Iris pigment epithelial cell (primary cell): Measurements from ENCODE around the gene TMEM171.
A peak's percentile ranks its signal among the peaks of the same experiment; 100 is the strongest.

Experiments
- DNase-seq: peaks from one replicate; pipeline ENCODE4 v3.0.0-alpha.2; 2011; ENCODE audit warnings: low read depth

Gene TMEM171

DNA sequence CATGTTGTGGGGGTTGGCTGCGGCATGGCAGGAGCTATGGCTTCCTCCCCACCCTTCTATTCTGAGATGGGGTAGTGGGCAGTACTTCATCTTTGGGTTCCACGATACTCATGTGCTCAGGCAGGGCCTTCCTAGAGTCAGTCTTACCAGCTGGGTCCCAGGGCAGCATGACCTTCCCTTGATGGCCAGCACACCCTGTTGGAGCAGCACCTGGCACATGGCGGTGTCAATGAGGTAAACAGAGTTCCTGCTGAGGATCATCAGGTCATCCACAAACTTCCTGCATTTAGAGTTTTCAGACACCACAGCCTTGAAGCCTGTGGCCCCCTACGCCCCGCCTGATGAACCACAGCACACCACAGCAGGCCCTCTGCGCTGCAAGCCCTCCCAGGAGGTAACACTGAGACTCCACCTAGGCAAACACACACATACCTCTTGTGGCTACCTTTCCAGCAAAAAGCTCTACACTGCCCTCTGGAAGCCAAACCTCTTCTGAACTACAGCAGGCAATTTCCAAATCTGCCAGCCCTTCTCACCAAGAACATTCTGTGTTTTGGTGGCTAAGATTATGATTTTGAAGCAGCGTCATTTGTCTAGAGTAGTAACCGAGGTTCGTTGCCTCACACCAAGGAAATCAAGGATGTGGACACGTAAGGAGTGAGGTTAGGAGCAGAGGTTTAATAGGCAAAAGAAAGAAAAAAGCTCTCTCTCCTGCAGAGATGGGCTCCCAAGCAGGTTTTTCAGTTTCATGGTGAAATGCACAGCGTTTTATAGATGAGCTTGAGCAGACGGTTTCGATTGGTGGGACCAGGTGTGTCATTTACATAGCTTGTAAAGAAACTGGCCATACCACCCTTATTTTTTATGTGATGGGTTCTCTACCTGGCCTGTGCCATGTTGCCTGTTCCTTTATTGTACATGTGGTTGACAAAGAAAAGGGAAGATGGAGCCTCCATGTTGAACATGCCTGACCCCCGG is 32.3 kb downstream of the TMEM171 start:
- no peak for DNase-seq

- DNase-seq: no peak
Measured at GRCh38 chr5:73153513-73153912, 33.1 kb downstream of the TMEM171 start.

DNA sequence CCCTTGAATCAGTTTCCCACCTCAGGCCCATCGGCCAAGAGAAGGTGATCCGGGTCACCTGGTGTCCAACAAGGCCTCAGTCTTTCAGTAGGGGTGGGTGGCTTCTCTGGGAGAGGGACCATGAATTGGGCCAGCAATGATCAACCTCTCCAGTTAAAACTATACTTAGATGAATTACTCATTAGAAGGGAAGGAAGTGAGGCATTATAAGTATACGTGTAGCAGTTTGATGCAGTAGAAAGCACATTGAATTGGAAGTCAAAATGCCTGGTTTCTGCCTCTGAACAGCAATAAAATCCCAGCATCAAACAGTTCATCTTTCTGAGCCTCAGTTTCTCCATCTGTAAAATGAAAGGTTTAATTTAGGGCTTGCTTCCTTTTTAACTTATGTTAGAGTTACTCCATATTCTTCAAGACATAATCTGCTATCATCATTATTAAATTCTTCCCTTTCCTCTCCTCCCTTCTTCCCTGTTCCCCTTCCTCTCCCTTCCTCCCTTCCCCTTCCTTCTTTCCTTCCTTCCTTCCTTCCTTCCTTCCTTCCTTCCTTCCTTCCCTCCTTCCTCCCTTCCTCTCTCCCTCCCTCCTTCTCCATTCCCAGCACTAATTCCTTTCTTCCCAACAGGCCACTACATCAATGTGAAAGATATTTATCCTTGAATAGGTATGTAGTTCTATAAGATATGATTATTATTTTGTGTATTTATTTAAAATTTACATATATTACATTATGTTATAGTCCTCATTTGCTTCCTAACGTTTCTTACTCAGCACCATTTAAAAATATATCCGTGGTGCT is 34.0 kb downstream of the TMEM171 start:
- no peak for DNase-seq

- DNase-seq: no peak
Measured at GRCh38 chr5:73155271-73156222, 35.2 kb downstream of the TMEM171 start.

DNA sequence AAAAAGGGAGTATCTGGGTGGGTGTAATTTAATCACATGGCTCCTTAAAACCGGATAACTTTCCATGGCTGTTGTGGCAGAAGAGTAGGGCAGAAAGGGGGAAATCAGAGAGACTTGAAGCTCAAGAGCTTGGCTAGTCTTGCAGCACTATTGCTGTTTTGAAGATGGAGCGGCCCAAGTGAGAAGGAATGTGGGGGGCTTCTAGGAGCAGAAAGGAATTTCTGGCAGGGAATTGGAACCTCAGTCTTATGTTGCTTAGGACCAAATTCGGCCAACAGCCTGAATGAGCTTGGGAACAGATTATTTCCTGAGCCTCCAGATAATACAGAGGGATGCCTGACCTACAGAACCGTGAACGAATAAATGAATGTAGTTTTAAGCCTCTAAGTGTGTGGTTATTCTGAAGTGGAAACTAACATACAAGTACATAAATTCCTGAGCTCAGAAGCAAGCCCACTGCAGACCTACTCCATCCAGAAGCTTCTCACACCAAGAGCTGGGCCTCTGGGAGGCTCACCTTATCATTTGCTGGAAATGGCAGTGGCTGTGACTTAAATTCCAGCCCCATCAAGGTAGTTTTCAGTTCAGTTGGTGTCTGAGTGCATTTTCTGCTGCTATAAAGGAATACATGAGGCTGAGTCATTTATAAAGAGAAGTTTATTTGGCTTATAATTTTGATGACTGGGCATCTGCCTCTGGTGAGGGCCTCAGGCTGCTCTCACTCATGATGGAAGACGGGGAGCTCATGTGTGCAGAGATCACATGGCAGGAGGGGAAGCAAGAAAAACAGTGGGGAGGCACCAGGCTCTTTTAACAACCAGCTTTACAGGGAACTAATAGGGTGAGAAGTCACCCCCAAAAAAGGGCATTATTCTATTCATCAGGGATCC is 37.3 kb downstream of the TMEM171 start:
- no peak for DNase-seq

DNA sequence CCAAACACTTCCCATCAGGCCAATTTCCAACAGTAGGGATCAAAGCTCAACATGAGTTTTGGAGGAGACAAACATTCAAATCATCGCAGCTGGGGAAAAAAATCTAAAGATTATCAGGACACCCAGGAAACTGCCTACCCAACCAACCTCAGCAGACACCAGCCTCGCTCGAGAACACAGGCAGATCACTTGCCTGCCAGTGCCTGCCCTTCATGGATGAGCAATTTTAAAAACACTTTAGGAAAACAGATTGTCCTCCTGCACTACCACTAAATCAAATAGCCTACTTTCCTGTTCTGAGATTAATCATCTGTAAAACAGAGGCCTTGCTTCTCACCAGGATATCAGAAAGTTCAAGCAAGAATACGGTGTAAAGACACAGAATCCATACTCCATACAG is 37.9 kb downstream of the TMEM171 start:
- no peak for DNase-seq

DNA sequence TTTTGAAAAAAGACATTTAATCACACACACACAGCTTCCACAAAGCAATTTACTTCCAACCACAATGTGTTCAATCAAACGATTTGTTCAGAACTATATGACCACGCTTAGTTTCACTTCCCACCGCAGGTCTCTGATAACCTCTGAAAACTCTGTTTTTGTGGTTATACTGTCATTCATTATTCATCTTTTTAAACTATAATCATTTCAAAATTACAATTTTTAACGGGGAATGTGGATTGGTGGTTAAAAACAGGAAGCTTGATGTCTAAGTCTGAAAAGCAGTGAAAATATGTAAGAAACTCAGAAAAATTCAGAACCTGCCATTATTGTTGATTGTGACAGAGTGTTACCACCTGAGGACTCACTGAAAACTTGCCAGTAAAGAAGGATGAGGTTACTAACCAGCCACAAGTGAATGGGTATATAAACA is 39.9 kb downstream of the TMEM171 start:
- peak; percentile 14 for DNase-seq

DNA sequence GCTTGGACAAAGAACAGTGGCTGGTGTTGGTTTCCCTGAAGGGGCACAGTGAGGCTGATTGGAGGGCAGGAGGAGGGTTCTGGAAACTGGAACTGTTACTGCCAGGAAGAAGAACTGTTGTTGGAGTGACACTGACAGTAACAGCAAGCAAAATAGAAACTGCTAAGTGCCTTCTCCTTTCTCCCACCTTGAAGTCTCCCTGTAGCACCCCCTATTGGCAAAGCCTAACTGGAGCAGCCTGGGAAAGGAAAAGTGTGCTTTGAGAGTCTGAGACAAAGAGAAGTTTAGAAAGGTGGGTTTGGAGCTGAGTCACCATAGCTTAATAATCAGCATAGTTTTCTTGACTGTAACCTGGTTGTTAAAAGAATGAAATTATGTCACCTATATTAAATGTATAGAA is 50.1 kb downstream of the TMEM171 start:
- DNase-seq: peak; percentile 23

DNA sequence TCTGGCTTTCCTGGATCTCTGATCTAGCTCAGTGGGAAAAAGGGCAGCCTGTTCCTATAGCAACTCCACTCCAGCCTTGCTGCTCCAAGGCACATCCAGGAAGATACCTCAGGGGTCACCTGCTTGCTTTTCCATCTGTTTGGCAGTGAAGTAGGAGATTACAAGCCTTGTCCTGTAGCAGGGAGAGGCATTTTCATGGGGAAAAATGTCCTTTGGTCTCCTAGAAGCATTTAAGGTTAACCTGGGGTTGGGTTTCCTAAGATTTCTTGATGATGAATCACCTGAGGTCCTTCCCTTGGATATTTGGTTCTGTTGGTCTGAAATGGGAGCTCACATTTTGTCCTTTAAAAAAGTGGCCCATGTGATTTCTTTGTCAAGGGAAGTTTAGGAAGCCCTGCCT is 51.1 kb downstream of the TMEM171 start:
- no peak for DNase-seq

GRCh38 chr5:73172951-73173350 is 52.6 kb downstream of the TMEM171 start, which contains the start of gene TMEM174:
Gene TMEM174, plus strand, starts transcription at chr5:73173193. Its CDS starts 51 bp downstream, at chr5:73173244.
- no peak for DNase-seq

- DNase-seq: no peak
Measured at GRCh38 chr5:73174100-73174815, 53.9 kb downstream of the TMEM171 start.

DNA sequence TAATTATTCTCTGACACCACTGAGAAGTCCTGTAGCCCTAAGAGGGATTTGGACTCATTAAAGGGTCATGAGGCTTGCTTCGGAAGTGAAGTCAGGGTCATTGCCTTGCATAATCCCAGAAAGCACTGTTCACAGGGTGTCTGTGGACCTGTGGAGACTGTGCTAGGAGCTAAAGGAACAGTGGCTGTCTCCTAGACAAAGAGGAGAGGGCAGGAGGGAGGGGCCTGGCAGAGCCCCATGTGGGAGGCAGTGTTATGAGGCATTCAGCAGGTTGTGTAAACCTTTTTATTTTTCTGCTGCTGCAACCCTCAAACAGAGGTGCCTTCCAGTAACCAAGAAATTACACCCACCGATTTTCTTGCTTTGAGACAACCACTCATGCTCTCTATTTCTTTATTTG is 55.9 kb downstream of the TMEM171 start:
- DNase-seq: no peak

DNA sequence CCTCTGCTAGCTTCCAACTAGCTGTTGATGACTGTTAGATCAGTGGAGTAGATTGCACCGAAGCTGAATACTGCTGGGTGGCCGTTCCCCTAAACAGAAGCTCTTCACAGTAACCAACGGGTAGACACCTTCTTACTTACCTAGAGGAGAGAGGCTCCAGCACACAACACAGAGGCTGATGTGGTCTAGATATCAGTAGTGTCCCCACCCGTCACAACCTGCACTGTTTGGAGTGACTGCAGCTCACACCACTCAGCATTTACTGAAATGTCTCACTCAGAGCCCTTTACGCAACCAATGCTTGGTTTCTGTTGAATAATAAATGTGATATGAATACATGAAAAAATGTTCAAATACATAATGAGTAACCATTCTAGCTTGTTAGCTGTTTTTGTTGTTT is 57.9 kb downstream of the TMEM171 start:
- DNase-seq: no peak

DNA sequence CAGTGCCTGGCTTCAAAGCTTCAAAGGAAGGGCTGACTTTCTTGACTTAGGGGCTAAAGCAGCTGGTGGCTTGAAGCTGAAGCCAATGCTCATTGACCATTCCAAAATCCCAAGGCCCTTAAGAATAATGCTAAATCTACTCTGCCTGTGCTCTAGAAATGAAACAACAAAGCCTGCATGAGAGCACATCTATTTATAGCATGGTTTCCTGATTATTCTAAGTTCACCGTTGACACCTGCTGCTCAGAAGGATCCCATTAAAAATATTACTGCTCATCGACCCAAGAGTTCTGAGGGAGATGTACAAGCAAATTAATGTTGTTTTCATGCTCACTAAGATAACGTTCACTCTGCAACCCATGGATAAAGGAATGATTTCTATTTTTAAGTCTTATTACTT is 59.4 kb downstream of the TMEM171 start:
- no peak for DNase-seq

GRCh38 chr5:73180566-73180965 is 60.2 kb downstream of the TMEM171 start:
- DNase-seq: peak; percentile 49
